ENCODE results near the gene POLR2C. TPM values are rescaled to one million over a fixed set of nuclear protein-coding genes. Genes with fewer than 3 reads are reported as not detected.

POLR2C gene
- total RNA-seq, 4 donors from 2014 or later: 77.1 to 146 (median 101) TPM

DNA sequence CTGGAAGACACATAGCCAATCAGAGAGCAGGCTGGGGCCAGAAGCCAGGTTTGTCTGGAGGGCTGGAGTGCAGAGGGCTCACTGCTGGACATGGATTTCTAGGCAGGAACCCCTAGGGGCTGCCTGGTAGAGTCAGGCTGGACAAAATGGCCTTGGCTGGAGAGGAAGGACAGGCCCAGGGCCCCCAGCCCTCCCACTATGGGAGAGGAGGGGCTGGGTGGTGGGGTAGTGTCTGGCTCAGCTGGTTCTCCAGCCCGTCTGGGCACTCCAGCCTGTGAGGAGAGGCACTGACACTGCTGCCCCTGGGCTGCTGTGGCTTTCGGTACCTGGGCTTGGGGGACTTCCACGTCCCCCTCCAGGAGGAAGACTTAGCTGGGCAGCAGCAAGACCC, 45.6 kb downstream of the POLR2C start:
- no peaks in the 10 kb centered on the region for H3K9me3 ChIP-seq
- no peak for TF ChIP-seq POLR2A (IDR thresholded peaks at IDR 0.05)
- no peak for TF ChIP-seq EP300 (IDR thresholded peaks at IDR 0.05)
- TF ChIP-seq CTCF (IDR thresholded peaks at IDR 0.05): no peak
- peaks cover 0 to 16% (median 0%) of the 10 kb centered on the region in 3 donors for H3K36me3 ChIP-seq
- no peaks in the 10 kb centered on the region for H3K4me1 ChIP-seq
- WGBS, 2 donors: 20 to 79% methylated on average over 1 to 3 of the region's 3 CpGs
- H3K4me3 ChIP-seq: no peak overlapping the region
- peaks cover 0 to 6% of the 10 kb centered on the region in 2 donors for H3K27me3 ChIP-seq
- DNase-seq (ENCODE audit: low spot score in 2 of 2): no peak
- no peak overlapping the region for H3K27ac ChIP-seq

GRCh38 chr16:57509231-57509923, 46.9 kb downstream of the POLR2C start:
- H3K9me3 ChIP-seq: no peaks in the 10 kb centered on the region
- no peaks in the 10 kb centered on the region for H3K4me1 ChIP-seq
- 65 to 69% methylated on average over 12 of the region's 12 CpGs for WGBS, 2 donors
- DNase-seq (ENCODE audit: low spot score in 2 of 2): no peak
- no peak for TF ChIP-seq POLR2A (IDR thresholded peaks at IDR 0.05)
- no peak for TF ChIP-seq EP300 (IDR thresholded peaks at IDR 0.05)
- H3K27ac ChIP-seq: no peak overlapping the region
- no peak overlapping the region for H3K4me3 ChIP-seq
- peaks cover 0 to 6% of the 10 kb centered on the region in 2 donors for H3K27me3 ChIP-seq
- peaks cover 0 to 29% (median 0%) of the 10 kb centered on the region in 3 donors for H3K36me3 ChIP-seq

- H3K27me3 ChIP-seq: peaks cover 0 to 6% of the 10 kb centered on the region in 2 donors
- WGBS, 2 donors: 52 to 57% methylated on average over 9 of the region's 10 CpGs
- no peak overlapping the region for H3K27ac ChIP-seq
- H3K4me3 ChIP-seq: no peak overlapping the region
- DNase-seq (ENCODE audit: low spot score in 2 of 2): no peak
- no peaks in the 10 kb centered on the region for H3K9me3 ChIP-seq
- no peak for TF ChIP-seq POLR2A (IDR thresholded peaks at IDR 0.05)
- TF ChIP-seq CTCF (IDR thresholded peaks at IDR 0.05): no peak
- TF ChIP-seq EP300 (IDR thresholded peaks at IDR 0.05): no peak
- H3K36me3 ChIP-seq: peaks cover 0 to 37% (median 0%) of the 10 kb centered on the region in 3 donors
- H3K4me1 ChIP-seq: no peaks in the 10 kb centered on the region
These were observed 47.8 kb downstream of the POLR2C start for GRCh38 chr16:57510016-57510871.

DNA sequence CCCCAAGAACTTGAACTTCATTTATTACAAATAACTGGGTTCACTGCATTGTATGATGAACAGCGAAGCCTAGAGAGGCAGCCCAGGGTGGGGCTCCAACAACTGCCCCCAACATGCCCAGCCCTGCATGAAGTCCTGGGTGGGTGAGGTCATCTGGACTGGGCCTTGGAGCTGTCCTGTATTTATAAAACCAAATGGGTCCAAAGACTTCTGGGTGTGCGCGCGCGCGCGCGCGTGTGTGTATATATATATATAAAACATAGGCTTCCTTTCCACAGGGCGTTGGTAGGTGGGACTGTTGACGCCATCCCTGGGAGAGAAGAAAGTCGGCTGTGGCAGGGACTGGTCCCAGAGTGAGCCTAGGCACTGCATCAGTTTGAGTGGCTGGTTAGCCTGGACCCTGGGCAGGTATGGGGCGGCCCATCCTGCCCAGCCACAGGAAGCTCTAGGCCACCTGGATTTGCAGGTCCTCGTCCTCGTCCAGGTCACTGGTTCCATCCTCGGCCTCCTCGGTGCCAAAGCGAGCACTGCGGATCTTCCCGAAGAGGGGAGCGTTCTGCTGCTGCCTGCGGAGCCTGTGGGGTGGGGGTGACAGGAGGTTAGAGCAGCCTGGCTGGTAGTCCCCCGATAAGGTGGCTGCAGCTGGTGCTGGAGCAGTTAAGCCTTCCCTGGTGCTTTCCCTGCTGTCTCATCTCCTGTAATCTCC, 50.0 kb downstream of the POLR2C start:
- 94% methylated on average over 23 of the region's 23 CpGs for WGBS, 2 donors
- DNase-seq (ENCODE audit: low spot score in 2 of 2): no peak

More for the DNA sequence above, 50.0 kb downstream of the POLR2C start:
- TF ChIP-seq EP300 (IDR thresholded peaks at IDR 0.05) (no peak), POLR2A (IDR thresholded peaks at IDR 0.05) (no peak), CTCF (IDR thresholded peaks at IDR 0.05) (no peak)
- Histone ChIP-seq H3K27ac (no peak overlapping the region), H3K27me3 (peaks cover 0 to 2% of the 10 kb centered on the region in 2 donors), H3K4me3 (no peak overlapping the region), H3K9me3 (no peaks in the 10 kb centered on the region), H3K4me1 (no peaks in the 10 kb centered on the region), H3K36me3 (peaks cover 0 to 59% (median 0%) of the 10 kb centered on the region in 3 donors)
